NCI-H1092 (cell line): ENCODE data around the gene ESRRG.
A peak's percentile ranks its signal among the peaks of the same experiment; 100 is the strongest.

Experiments
- DNase-seq: peaks from one replicate; lab custom pipeline; 2025; lab: John Stamatoyannopoulos, UW

ESRRG gene

GRCh38 chr1:216502528-216503162 is 220.6 kb downstream of the ESRRG start:
- peak; percentile 67 for DNase-seq

GRCh38 chr1:216500273-216500967 is 222.8 kb downstream of the ESRRG start:
- DNase-seq: no peak

GRCh38 chr1:216499581-216500272 is 223.5 kb downstream of the ESRRG start:
- no peak for DNase-seq

- no peak for DNase-seq
Observed at GRCh38 chr1:216498277-216498676, 225.0 kb downstream of the ESRRG start.

GRCh38 chr1:216485042-216485441 is 238.2 kb downstream of the ESRRG start:
- no peak for DNase-seq

GRCh38 chr1:216483672-216484401 is 239.4 kb downstream of the ESRRG start:
- DNase-seq: no peak

GRCh38 chr1:216482620-216483019 is 240.6 kb downstream of the ESRRG start:
- DNase-seq: no peak

- no peak for DNase-seq
Observed at GRCh38 chr1:216478238-216478637, 245.0 kb downstream of the ESRRG start.

GRCh38 chr1:216476341-216476740 is 246.9 kb downstream of the ESRRG start:
- DNase-seq: no peak

GRCh38 chr1:216475659-216476276 is 247.5 kb downstream of the ESRRG start:
- DNase-seq: no peak

- no peak for DNase-seq
Observed at GRCh38 chr1:216466162-216466801, 256.9 kb downstream of the ESRRG start.

GRCh38 chr1:216464489-216464888 is 258.7 kb downstream of the ESRRG start:
- no peak for DNase-seq

- no peak for DNase-seq
Observed at GRCh38 chr1:216462066-216462775, 261.0 kb downstream of the ESRRG start.

- DNase-seq: no peak
Observed at GRCh38 chr1:216461466-216461865, 261.8 kb downstream of the ESRRG start.

GRCh38 chr1:216459651-216460207 is 263.5 kb downstream of the ESRRG start:
- DNase-seq: no peak

GRCh38 chr1:216458812-216459211 is 264.4 kb downstream of the ESRRG start:
- no peak for DNase-seq

- no peak for DNase-seq
Observed at GRCh38 chr1:216457356-216457755, 265.9 kb downstream of the ESRRG start.

GRCh38 chr1:216456682-216457081 is 266.5 kb downstream of the ESRRG start:
- DNase-seq: no peak

GRCh38 chr1:216453777-216454176 is 269.5 kb downstream of the ESRRG start:
- DNase-seq: no peak
